ENCODE measurements around the gene CDRT4.

DNA sequence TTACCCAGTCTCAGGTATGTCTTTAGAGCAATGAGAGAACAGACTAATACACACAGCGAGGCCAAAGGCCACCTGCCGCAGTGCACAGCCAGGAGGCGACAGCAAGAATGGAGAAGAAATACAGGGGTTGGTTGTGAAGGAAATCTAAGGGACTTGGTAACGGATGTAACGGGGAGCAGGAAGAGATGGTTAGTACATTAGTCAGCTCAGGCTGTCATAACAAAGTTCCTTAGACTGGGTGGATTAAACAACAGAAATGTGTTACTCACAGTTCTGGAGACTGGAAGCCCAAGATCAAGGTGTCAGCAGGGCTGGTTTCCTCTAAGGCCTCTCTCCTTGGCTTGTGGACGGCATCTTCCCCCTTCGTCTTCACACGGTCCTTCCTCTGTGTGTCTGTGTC is 48.7 kb upstream of the CDRT4 start:
- TF ChIP-seq POLR2A (IDR thresholded peaks at IDR 0.05), result no peak
- TF ChIP-seq, protein P1, sequence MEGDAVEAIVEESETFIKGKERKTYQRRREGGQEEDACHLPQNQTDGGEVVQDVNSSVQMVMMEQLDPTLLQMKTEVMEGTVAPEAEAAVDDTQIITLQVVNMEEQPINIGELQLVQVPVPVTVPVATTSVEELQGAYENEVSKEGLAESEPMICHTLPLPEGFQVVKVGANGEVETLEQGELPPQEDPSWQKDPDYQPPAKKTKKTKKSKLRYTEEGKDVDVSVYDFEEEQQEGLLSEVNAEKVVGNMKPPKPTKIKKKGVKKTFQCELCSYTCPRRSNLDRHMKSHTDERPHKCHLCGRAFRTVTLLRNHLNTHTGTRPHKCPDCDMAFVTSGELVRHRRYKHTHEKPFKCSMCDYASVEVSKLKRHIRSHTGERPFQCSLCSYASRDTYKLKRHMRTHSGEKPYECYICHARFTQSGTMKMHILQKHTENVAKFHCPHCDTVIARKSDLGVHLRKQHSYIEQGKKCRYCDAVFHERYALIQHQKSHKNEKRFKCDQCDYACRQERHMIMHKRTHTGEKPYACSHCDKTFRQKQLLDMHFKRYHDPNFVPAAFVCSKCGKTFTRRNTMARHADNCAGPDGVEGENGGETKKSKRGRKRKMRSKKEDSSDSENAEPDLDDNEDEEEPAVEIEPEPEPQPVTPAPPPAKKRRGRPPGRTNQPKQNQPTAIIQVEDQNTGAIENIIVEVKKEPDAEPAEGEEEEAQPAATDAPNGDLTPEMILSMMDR (IDR thresholded peaks at IDR 0.05), result no peak
- TF ChIP-seq POLR2AphosphoS5 (IDR thresholded peaks at IDR 0.05), result no peak
